Stimulated activated naive CD4-positive, alpha-beta T cell treated with Interleukin-2 at 50 U/mL for 16 hours (primary cell): ENCODE measurements around the gene SIN3B.

Experiments
- DNase-seq: peaks from one replicate; lab custom pipeline; 2025; lab: John Stamatoyannopoulos, UW

SIN3B gene

DNA sequence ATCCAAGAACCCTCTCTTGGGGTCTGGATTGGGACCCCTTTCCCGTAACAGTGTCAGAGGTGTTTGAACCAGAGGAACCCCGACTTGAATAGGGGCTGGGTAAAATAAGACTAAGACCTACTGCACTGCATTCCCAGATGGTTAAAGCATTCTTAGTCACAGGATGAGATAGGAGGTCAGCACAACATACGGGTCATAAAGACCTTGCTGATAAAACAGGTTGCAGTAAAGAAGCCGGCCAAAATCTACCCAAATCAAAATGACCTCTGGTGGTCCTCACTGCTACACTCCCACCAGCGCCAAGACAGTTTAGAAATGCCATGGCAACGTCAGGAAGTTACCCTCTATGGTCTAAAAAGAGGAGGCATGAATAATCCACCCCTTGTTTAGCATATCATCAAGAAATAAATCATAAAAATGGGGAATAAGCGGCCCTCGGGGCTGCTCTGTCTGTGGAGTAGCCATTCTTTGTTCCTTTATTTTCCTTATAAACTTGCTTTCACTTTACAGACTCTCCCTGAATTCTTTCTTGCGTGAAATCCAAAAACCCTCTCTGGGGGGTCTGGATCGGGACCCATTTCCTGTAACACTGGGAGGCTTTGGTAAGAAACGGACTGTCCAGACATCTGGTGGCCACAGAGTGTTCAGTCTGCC is 4.4 kb upstream of the SIN3B start:
- no peak for DNase-seq

- no peak for DNase-seq
Measured at GRCh38 chr19:16825312-16826052, 3.7 kb upstream of the SIN3B start.

DNA sequence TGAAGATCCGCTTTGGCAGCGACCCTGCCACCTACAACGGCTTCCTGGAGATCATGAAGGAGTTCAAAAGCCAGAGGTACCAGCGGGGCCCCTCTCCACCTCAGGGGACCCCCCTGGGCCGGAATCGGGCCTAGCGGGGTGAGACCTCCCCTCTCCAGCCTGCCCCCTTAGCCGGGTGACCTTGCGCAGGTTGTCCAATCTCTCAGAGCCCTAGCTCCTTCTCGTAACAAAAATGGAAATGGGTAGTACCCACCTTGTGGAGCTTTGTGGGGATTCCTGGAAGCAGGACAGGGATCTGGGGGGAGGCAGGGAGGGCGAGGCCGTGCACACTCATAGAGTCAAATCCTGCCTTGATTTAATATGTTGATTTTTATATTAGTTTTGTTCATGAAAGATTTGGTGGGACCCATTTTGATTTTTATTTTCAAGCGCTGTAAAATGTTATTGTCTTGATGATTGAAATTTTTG is 658 bp downstream of the SIN3B start:
- DNase-seq, result no peak

- no peak for DNase-seq
Measured at GRCh38 chr19:16830679-16831078, 1.5 kb downstream of the SIN3B start.

DNA sequence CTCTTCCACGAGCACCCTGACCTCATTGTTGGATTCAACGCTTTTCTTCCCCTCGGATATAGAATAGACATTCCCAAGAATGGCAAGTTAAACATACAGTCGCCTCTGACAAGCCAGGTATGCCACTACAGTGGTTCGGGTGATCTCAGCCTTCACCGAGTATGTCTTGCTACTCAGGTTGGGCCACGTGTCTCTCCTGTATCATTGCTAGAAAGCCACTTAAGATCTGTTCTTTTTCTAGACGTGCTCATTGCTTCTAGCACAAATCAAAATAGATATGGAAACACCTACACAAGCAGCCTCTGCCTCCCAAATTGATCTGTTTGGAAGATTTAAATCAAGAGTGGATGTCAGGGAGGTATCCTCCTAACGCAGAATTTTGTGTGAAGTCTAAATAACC is 2.3 kb downstream of the SIN3B start:
- DNase-seq, result no peak

DNA sequence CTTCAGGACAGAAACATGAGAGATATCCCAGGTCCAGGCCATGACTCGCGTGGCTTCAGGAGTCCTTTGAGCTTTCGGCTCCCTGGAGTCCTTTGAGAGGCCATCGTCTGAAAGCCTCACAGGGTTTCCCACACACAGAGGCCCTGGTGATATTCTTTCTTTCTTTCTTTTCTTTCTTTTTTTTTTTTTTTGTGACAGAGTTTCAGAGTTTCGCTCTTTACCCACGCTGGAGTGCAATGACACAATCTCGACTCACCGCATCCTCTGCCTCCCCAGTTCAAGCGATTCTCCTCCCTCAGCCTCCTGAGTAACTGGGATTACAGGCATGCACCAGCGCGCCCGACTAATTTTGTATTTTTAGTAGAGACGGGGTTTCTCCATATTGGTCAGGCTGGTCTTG is 5.5 kb downstream of the SIN3B start:
- no peak for DNase-seq

GRCh38 chr19:16836115-16837034 is 7.2 kb downstream of the SIN3B start:
- no peak for DNase-seq

DNA sequence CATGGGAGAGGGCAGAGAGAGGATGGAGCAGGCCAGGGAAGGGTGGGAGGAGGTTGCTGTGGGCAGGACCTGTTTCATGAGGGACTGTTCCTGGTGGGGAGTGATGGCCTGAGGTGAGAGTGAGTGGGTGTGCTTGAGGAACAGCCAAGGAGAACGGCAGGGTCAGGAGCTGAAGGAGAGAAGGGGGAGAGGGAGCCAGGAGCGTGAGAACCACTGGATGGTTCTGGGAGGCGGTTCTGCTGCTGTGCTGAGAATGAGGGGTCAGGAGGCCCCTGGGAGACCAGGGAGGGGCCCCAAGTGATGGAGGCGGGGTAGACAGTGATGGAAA is 7.8 kb downstream of the SIN3B start:
- DNase-seq, result no peak

- no peak for DNase-seq
Measured at GRCh38 chr19:16841391-16841926, 12.3 kb downstream of the SIN3B start.

GRCh38 chr19:16846901-16847300 is 17.7 kb downstream of the SIN3B start:
- DNase-seq, result no peak

DNA sequence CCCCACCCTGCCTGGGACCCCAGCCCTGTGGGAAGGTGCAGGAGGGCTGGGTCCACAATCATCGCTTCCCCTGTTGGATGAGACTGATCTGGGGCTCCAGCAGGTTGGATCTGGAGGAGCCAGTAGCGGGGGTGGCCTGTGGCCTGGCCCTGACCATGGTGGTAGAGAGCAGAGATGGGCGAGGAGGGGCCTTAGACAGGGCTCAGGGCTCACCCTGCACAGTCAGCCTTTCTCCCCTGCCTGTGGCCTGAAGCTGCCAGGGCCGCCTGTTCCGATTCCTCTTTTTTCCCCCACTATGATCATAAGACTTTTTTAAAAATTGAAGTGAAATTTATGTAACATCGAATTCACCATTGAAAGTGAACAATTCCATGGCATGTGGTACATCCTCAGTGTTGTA is 18.2 kb downstream of the SIN3B start:
- DNase-seq, result no peak

DNA sequence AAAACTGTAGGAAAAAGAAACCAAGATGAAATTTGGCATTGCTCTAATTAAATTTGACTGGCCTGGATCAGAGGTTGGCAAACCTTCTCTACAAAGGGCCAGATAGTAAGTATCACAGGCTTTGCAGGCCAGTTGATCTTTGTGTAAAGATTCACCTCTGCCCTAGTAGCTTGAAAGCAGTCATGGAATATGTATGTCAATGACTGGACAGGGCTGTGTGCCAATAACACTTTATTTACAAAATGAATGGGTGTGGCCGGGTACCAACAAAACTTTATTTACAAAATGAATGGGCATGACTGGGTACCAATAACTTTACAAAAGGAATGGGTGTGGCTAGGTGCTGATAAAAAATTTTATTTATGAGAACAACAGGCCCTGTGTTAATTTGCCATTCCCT is 20.0 kb downstream of the SIN3B start:
- no peak for DNase-seq

DNA sequence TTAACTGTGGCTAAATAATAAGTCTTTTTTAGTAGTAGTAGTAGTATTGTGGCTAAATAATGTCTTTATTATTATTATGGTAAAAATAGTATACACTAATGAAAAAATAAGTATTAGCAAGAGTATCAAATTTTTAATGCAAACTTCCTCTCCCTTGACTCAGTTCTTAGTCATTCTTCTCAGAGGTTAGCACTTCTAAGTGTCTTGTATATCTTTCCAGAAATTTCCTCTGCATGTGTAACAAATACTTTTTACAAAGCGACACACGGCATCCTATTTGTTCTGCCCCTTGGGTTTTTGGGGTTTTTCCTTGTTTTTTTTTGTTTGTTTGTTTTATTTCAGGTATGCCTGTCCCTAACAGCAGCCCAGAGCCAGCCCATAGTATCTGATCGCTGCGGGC is 20.9 kb downstream of the SIN3B start:
- DNase-seq, result no peak

GRCh38 chr19:16851031-16851712 is 22.0 kb downstream of the SIN3B start:
- no peak for DNase-seq

GRCh38 chr19:16853066-16853465 is 23.9 kb downstream of the SIN3B start:
- DNase-seq, result no peak

- DNase-seq, result no peak
Measured at GRCh38 chr19:16856091-16856490, 26.9 kb downstream of the SIN3B start.

- no peak for DNase-seq
Measured at GRCh38 chr19:16859626-16860025, 30.4 kb downstream of the SIN3B start.

GRCh38 chr19:16860118-16860517 is 30.9 kb downstream of the SIN3B start:
- no peak for DNase-seq

DNA sequence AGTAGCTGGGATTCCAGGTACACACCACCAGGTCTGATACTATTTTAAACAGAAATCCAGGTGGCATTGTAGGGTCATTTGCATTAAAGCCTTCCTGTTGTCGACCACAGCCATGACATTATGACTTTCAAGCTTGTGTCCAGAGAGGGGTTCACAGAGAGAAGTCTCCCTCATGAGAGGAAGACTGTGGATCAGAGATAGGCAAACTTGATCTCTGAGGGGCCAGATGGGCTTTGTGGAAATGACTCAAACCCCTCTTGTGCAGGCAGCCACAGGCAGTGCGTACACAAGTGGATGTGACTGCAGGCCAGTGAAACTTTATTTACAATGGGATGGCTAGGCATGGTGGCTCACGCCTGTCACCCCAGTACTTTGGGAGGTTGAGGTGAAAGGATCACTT is 31.8 kb downstream of the SIN3B start:
- DNase-seq, result no peak

GRCh38 chr19:16861834-16862233 is 32.6 kb downstream of the SIN3B start:
- DNase-seq, result no peak

- no peak for DNase-seq
Measured at GRCh38 chr19:16862826-16863415, 33.7 kb downstream of the SIN3B start.

GRCh38 chr19:16867211-16867610 is 38.0 kb downstream of the SIN3B start:
- DNase-seq, result no peak
